ENCODE results near the gene FAM229A. TPM values are rescaled to one million over a fixed set of nuclear protein-coding genes. Genes with fewer than 3 reads are reported as not detected.

FAM229A gene, protein sequence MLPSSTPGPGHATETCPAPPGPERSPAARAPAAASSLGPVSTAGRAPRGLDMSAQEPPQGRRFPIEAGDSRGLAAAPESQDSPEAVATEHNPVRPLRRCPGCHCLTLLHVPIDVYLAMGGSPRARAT
- total RNA-seq, result 7.1 and 7.7 TPM in 2 replicates
- long read RNA-seq, result 0 reads

DNA sequence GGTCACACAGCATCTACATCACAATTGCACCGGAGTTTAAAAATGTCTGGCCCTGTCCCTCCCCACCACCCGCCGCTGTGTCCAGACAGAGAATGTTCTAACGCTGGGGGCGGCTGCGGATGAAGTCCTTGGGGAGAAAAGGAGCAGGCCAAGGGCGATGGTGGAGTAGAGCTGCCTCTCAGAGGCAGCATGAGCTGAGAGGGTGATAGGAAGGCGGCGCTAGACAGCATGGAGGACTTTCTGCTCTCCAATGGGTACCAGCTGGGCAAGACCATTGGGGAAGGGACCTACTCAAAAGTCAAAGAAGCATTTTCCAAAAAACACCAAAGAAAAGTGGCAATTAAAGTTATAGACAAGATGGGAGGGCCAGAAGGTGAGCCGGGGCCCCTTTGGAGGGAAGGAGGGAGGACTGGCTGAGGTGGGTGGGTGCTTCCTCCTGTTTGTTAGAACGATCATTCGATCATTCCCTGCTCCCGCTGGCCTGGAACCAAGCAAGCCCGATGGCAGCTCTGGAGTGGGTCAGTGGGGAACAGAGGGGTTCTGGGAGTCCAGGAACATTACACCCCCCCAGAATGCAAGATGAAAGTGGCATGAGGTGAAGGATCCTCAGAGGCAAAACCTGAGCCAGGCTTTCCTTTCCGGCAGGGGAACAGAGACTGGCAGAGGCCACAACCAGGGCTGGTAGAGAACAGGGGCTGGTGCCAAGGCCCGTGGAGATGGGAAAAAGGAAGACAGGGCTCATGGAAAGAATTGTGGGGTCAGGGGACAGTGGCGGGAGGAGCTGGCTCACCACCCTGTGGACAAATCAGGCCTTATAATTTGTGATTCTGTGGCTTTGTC lies at the start of gene FAM229A, which contains the start of gene TSSK3:
Gene FAM229A (minus strand): TSS at position 12 of the 840 bp plus-strand sequence. CDS start 394 bp downstream, outside the sequence.
Gene TSSK3 (plus strand): TSS at position 66 of the 840 bp plus-strand sequence. CDS start 163 bp downstream, at position 229.
- peaks cover 3% of the 10 kb centered on the region for H3K27me3 Mint-ChIP-seq (ENCODE audit: low read depth)
- H3K36me3 Mint-ChIP-seq (ENCODE audit: low read depth), result peaks cover 9% of the 10 kb centered on the region
- TF ChIP-seq, protein P1, sequence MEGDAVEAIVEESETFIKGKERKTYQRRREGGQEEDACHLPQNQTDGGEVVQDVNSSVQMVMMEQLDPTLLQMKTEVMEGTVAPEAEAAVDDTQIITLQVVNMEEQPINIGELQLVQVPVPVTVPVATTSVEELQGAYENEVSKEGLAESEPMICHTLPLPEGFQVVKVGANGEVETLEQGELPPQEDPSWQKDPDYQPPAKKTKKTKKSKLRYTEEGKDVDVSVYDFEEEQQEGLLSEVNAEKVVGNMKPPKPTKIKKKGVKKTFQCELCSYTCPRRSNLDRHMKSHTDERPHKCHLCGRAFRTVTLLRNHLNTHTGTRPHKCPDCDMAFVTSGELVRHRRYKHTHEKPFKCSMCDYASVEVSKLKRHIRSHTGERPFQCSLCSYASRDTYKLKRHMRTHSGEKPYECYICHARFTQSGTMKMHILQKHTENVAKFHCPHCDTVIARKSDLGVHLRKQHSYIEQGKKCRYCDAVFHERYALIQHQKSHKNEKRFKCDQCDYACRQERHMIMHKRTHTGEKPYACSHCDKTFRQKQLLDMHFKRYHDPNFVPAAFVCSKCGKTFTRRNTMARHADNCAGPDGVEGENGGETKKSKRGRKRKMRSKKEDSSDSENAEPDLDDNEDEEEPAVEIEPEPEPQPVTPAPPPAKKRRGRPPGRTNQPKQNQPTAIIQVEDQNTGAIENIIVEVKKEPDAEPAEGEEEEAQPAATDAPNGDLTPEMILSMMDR (conservative IDR thresholded peaks at IDR 0.05), result no peak
- H3K27ac Mint-ChIP-seq (ENCODE audit: unreplicated experiment), result no peak within 1 kb of the TSS
- peak within 1 kb of the TSS; percentile 35 for H3K4me3 Mint-ChIP-seq
- no peak for DNase-seq (ENCODE audit: low read depth, low spot score)
- H3K4me1 Mint-ChIP-seq, result peaks cover 26% of the 10 kb centered on the region
- H3K9me3 Mint-ChIP-seq, result no peaks in the 10 kb centered on the region

DNA sequence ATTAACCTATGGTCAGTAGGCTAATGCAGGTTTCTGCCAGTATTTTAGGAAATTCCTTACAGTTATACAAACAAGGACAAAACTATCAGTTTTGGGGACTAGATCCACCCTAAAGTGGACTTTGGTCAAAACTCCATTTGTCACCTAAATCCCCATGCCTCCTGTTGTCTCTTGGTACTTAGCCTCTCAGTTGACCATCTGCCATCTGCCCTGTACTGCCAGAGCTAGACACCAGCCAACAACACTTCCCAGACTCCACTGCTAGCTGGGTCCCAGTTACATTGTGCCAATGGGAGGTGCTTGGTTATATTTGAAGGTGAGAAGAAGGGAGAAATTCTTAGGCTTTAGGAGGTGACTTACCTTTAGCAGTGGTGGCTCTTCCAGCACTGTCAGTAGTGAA lies 49.0 kb upstream of the FAM229A start:
- Mint-ChIP-seq H3K27ac (ENCODE audit: unreplicated experiment) (no peak overlapping the region), H3K4me3 (no peak overlapping the region), H3K9me3 (peaks cover 9% of the 10 kb centered on the region), H3K4me1 (peaks cover 3% of the 10 kb centered on the region), H3K27me3 (ENCODE audit: low read depth) (peaks cover 11% of the 10 kb centered on the region), H3K36me3 (ENCODE audit: low read depth) (peaks cover 7% of the 10 kb centered on the region)
- TF ChIP-seq, protein P1 (conservative IDR thresholded peaks at IDR 0.05), result no peak
- no peak for DNase-seq (ENCODE audit: low read depth, low spot score)

DNA sequence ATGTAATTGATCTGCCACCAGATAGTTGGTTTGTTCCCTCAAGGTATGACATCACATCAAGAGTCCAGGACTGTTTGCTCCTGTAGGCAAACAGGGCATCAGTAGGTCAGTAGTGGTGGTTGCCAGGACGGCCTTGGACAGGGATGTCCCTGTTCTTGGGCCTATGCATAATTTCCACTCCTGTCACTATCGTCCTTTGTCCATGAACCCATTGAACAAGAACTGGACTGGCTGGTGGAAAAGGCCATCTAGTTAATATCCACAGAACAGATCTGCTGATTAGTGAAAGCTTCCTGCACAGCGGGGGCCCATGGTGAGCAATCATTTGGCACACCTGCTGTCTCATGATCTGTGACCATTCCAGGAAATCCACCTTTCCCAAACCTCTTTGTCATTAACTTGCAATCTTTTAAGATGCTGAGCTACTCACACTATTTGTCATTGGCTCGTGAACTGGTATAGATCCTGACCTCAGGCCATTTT lies 44.4 kb upstream of the FAM229A start:
- no peak for DNase-seq (ENCODE audit: low read depth, low spot score)
- no peaks in the 10 kb centered on the region for H3K4me1 Mint-ChIP-seq

DNA sequence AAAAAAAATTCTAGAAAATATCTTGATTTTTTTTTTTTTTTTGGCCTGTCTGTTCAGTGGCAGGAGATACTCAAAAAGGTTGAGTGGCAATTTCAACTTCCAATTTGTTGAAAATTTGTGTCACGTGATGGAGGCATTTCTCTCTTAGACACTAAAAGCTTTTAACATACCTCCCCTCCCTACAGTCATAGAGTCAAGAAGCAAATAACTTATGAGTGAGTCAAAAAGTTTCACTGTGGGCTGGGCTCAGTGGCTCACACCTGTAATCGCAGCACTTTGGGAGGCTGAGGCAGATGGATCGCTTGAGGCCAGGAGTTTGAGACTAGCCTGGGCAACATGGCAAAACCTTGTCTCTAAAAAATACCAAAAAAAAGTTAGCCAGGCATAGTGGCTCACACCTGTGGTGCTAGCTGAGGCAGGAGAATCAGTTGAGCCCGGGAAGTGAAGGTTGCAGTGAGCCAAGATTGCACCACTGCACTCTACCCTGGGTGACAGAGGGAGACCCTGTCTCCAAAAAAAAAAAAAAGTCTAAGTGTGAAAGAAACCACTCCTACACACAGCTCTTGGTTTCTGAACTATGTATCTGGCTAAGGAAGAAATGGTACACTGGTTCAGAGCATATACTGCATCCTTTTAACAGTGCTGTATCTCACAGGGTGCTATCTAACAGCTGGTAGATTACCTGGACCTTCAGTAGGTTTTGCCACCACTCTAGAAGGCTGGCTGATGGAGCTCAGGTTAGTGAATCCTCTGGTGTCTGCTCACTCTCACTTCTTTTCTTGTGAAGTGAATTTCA lies 43.6 kb upstream of the FAM229A start:
- Mint-ChIP-seq H3K36me3 (ENCODE audit: low read depth) (no peaks in the 10 kb centered on the region), H3K4me3 (no peak overlapping the region), H3K27me3 (ENCODE audit: low read depth) (no peaks in the 10 kb centered on the region), H3K9me3 (no peaks in the 10 kb centered on the region), H3K27ac (ENCODE audit: unreplicated experiment) (no peak overlapping the region), H3K4me1 (no peaks in the 10 kb centered on the region)
- DNase-seq (ENCODE audit: low read depth, low spot score), result no peak
- TF ChIP-seq, protein P1 (conservative IDR thresholded peaks at IDR 0.05), result no peak

More for the DNA sequence above, 44.4 kb upstream of the FAM229A start:
- H3K4me3 Mint-ChIP-seq, result no peak overlapping the region
- no peaks in the 10 kb centered on the region for H3K9me3 Mint-ChIP-seq
- H3K27me3 Mint-ChIP-seq (ENCODE audit: low read depth), result no peaks in the 10 kb centered on the region
- no peaks in the 10 kb centered on the region for H3K36me3 Mint-ChIP-seq (ENCODE audit: low read depth)
- no peak overlapping the region for H3K27ac Mint-ChIP-seq (ENCODE audit: unreplicated experiment)
- TF ChIP-seq, protein P1 (conservative IDR thresholded peaks at IDR 0.05), result no peak

DNA sequence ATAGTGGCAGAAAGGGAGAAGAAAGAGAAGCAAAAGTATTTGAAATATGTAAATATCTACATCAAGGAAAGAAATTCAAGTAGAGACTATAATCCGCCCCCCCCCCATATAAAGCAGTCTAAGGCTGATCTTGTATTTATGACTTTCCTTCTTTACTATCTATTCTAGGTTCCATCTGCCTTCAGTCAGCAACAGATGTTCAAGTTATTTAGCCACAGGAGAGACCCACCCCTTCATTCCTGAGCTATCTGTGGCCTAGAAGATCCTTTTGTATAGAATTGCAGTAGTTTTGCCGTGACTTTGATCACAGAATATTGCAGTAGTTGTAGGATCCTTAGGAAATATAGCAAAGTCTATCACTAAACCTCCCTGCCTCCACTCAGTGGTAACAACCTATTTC lies 42.7 kb upstream of the FAM229A start:
- Mint-ChIP-seq H3K4me3 (no peak overlapping the region), H3K9me3 (no peaks in the 10 kb centered on the region), H3K27me3 (ENCODE audit: low read depth) (no peaks in the 10 kb centered on the region), H3K4me1 (no peaks in the 10 kb centered on the region), H3K27ac (ENCODE audit: unreplicated experiment) (no peak overlapping the region), H3K36me3 (ENCODE audit: low read depth) (no peaks in the 10 kb centered on the region)
- TF ChIP-seq, protein P1 (conservative IDR thresholded peaks at IDR 0.05), result no peak
- DNase-seq (ENCODE audit: low read depth, low spot score), result no peak
